GM12878 (cell line): ENCODE measurements around the gene EWSR1. TPM values are rescaled to one million over a fixed set of nuclear protein-coding genes. Genes with fewer than 3 reads are reported as not detected.

Experiments
- ATAC-seq: fragments of 200-7000 bp; cut with Tn5 transposase; 3 replicates; pipeline ENCODE4 v1.9.1; 2020; ENCODE audit warnings: mild to moderate bottlenecking, moderate library complexity
- BruUV-seq: library from RNA; stranded (reverse); fragments of 400-500 nt; replicated peaks from 2 replicates; lab custom pipeline; 2021; lab: Mats Ljungman, UMichigan
- CTCF ChIA-PET: fragments of 300-600 bp; sonication (Branson Sonifier 250); formaldehyde crosslinking; extraction: SDS; loops from one replicate; lab custom pipeline; 2021; ENCODE audit warnings: inconsistent platforms; lab: Yijun Ruan, JAX
- POLR2A ChIA-PET: fragments of 350-600 bp; formaldehyde crosslinking; extraction: SDS; loops from one replicate; lab custom pipeline; 2021; ENCODE audit warnings: inconsistent platforms; lab: Charles Lee
- RAD21 ChIA-PET: fragments of 300-600 bp; sonication (Branson Sonifier 250); formaldehyde crosslinking; loops from one replicate; lab custom pipeline; 2023; ENCODE audit warnings: antibody characterized with exemption; ENCODE audit not compliant: unreplicated experiment; lab: Charles Lee
- SMC1A ChIA-PET: fragments of 300-600 bp; sonication (Branson Sonifier 250); formaldehyde crosslinking; loops from one replicate; lab custom pipeline; 2023; ENCODE audit not compliant: unreplicated experiment, uncharacterized antibody; lab: Charles Lee
- DNase-seq: peaks from one replicate; pipeline ENCODE4 v3.0.0-alpha.2; 2011; ENCODE audit warnings: low read depth, low spot score
- FAIRE-seq: peaks from 3 replicates; lab custom pipeline; 2011; peaks lifted over from hg19 to GRCh38; lab: Jason Lieb, UNC
- H2AFZ ChIP-seq: 2 replicates; pipeline ENCODE4 v1.6.0; 2011; ENCODE audit warnings: low read depth, low read length, control low read depth; ENCODE audit not compliant: control insufficient read depth
- H3K27ac ChIP-seq: 2 replicates; pipeline ENCODE4 v1.5.1; 2011; ENCODE audit warnings: control low read depth; ENCODE audit not compliant: control insufficient read depth, insufficient read depth
- H3K27me3 ChIP-seq, 2 experiments: replicated peaks in 1 of 2; 2 replicates each; pipeline versions ENCODE4 v1.6.0 to v1.6.1; 2011; ENCODE audit warnings: low read length in 1 of 2; ENCODE audit not compliant: control insufficient read depth in 2 of 2, insufficient read depth in 2 of 2
- H3K36me3 ChIP-seq, 2 experiments: 2 replicates each; pipeline ENCODE4 v1.5.1; 2011; ENCODE audit warnings: low read length in 1 of 2; ENCODE audit not compliant: control insufficient read depth in 2 of 2, insufficient read depth in 2 of 2
- H3K4me1 ChIP-seq: 2 replicates; pipeline ENCODE4 v1.6.1; 2011; ENCODE audit warnings: mild to moderate bottlenecking, low read length, moderate library complexity, mixed read lengths; ENCODE audit not compliant: control insufficient read depth, insufficient read depth
- H3K4me2 ChIP-seq: 2 replicates; pipeline ENCODE4 v1.6.0; 2011; ENCODE audit warnings: control low read depth; ENCODE audit not compliant: control insufficient read depth, insufficient read depth
- H3K4me3 ChIP-seq: fragments of 200-600 bp; sonication (generic); 2 replicates; pipeline ENCODE4 v1.5.1; 2016
- H3K79me2 ChIP-seq: 2 replicates; pipeline ENCODE4 v1.6.0; 2011; ENCODE audit warnings: low read length; ENCODE audit not compliant: control insufficient read depth, insufficient read depth
- H3K9ac ChIP-seq: 2 replicates; pipeline ENCODE4 v1.8.0; 2011; ENCODE audit warnings: low read length, control low read depth, mixed read lengths; ENCODE audit not compliant: control insufficient read depth, insufficient read depth
- H3K9me3 ChIP-seq: replicated peaks from 3 replicates; pipeline ENCODE4 v1.5.1; 2011; ENCODE audit warnings: mild to moderate bottlenecking, low read length; ENCODE audit not compliant: control insufficient read depth, insufficient read depth
- H4K20me1 ChIP-seq: 2 replicates; pipeline ENCODE4 v1.6.0; 2011; ENCODE audit not compliant: control insufficient read depth, insufficient read depth
- CBX5 ChIP-seq: sonication (generic); IDR thresholded peaks from 2 replicates; pipeline ENCODE4 v1.6.1; 2016; ENCODE audit warnings: low read depth, moderate library complexity, mild to moderate bottlenecking, inconsistent platforms
- HDAC6 ChIP-seq: fragments of 200-600 bp; sonication (generic); IDR thresholded peaks from one replicate; pipeline ENCODE4 v1.8.0; 2017; ENCODE audit warnings: antibody characterized with exemption; ENCODE audit not compliant: unreplicated experiment
- IKZF1 ChIP-seq: fragments of 450-650 bp; conservative IDR thresholded peaks from 2 replicates; pipeline ENCODE4 v1.6.1; 2017; ENCODE audit warnings: antibody characterized with exemption, mild to moderate bottlenecking
- MLLT1 ChIP-seq: fragments of 450-650 bp; IDR thresholded peaks from 2 replicates; pipeline ENCODE4 v1.6.1; 2016; ENCODE audit warnings: mild to moderate bottlenecking
- PML ChIP-seq: IDR thresholded peaks from 2 replicates; pipeline ENCODE4 v1.6.1; 2012; ENCODE audit warnings: low read length, inconsistent platforms
- POLR2A ChIP-seq: IDR thresholded peaks from 2 replicates; pipeline ENCODE4 v1.6.1; 2011; ENCODE audit warnings: low read depth, mild to moderate bottlenecking, low read length
- POLR2AphosphoS2 ChIP-seq: IDR thresholded peaks from 2 replicates; pipeline ENCODE4 v1.6.1; 2011; ENCODE audit warnings: low read depth, mild to moderate bottlenecking, low read length, improper control_type of control experiment, moderate library complexity
- SMARCA5 ChIP-seq: fragments of 450-650 bp; IDR thresholded peaks from 2 replicates; pipeline ENCODE4 v1.6.1; 2017; ENCODE audit warnings: mild to moderate bottlenecking
- TCF3 ChIP-seq: IDR thresholded peaks from 2 replicates; pipeline ENCODE4 v1.6.1; 2012; ENCODE audit warnings: low read depth, mild to moderate bottlenecking, low read length, borderline replicate concordance; ENCODE audit not compliant: insufficient read depth
- ZNF274 ChIP-seq: IDR thresholded peaks from one replicate; pipeline ENCODE4 v1.8.0; 2011; ENCODE audit not compliant: insufficient read length, insufficient read depth
- in situ Hi-C: fragments of 300-500 bp; cut with MboI; formaldehyde crosslinking; loops from 9 replicates; pipeline ENCODE4 v1.14.3; 2018; ENCODE audit warnings: mixed read lengths
- intact Hi-C: fragments of 100-400 bp; cut with micrococcal nuclease; formaldehyde crosslinking; loops from one replicate; pipeline ENCODE4 v1.14.2; 2022; ENCODE audit not compliant: unreplicated experiment
- polyA plus RNA-seq, 11 experiments: library from polyadenylated mRNA; depleted of rRNA in 4 of 11; unstranded in 6 of 11; stranded (reverse) in 5 of 11; fragments of >200 nt; fragmentation: Nextera tagmentation in 4 of 11; fragmentation: Illumina TruSeq in 1 of 11; extraction: Ambion mirVana in 4 of 11; extraction: Trizol in 1 of 11; gene quantifications; 1 replicate in 1 of 11; 2 replicates in 10 of 11; pipeline versions ENCODE4 v1.2.1 to v1.2.3, GENCODE V29; 2011 to 2016; ENCODE audit warnings: inconsistent platforms in 2 of 11, missing spikeins in 2 of 11, low read depth in 1 of 11
- total RNA-seq, 4 experiments: library from RNA; depleted of rRNA in 3 of 4; stranded (reverse); fragments of >200 nt in 3 of 4; fragmentation: Illumina TruSeq in 1 of 4; extraction: Trizol in 1 of 4; gene quantifications; 2 replicates each; pipeline versions ENCODE4 v1.2.1 to v1.2.3, GENCODE V29; 2013 to 2021

The EWSR1 gene
- total and polyA plus RNA-seq, 10 of the 15 experiments (the other 5 are each of a cell fraction or from before 2014, with no cell fraction given) = 130 to 480 (median 356) TPM

DNA sequence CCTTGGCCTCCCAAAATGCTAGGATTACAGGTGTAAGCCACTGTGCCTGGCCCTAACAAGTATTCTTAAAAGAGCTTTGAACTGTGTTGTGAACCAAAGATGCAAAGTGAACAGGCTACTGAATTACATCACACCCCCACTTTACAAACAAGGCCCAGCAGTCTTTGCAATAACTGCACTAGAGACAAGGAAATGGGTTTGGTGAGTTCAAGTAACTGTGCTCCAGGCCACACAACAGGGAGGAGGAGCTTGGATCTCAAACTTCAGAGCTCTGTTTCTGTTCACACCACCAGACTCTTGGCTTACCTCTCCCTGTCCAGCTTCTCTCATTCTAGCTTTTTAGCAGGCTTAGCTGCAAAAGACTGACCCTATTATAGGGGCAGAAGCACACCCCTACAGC is 77.9 kb downstream of the EWSR1 start:
- FAIRE-seq = no peak
- no peak for DNase-seq
- Histone ChIP-seq H4K20me1 (no peaks in the 10 kb centered on the region; the same call in 1 of the 2 replicates), H3K4me2 (no peak overlapping the region), H3K4me3 (no peak overlapping the region), H3K79me2 (no peaks in the 10 kb centered on the region), H3K9ac (no peak overlapping the region), H3K9me3 (no peaks in the 10 kb centered on the region), H3K4me1 (no peaks in the 10 kb centered on the region), H3K36me3 (peaks cover 32 to 48% of the 10 kb centered on the region in 2 experiments), H3K27me3 (no peaks in the 10 kb centered on the region), H3K27ac (no peak overlapping the region), H2AFZ (no peak overlapping the region)
- TF ChIP-seq PML (no peak), IKZF1 (no peak), ZNF274 (no peak), POLR2AphosphoS2 (no peak), HDAC6 (no peak), SMARCA5 (no peak), TCF3 (no peak), POLR2A (no peak), CBX5 (no peak), MLLT1 (no peak)
- no TSS peak for BruUV-seq
- in situ Hi-C loops = no loop called here
- POLR2A ChIA-PET = no interaction called here
- SMC1A ChIA-PET = interaction anchor here (0.7 kb wide), 1 partner anchor 178 kb away, joined by 3 read pairs; no protein-coding TSS in a partner anchor
- intact Hi-C loops = no loop called here
- no peak for ATAC-seq
- RAD21 ChIA-PET = no interaction called here
- CTCF ChIA-PET = no interaction called here
